HG03432 (cell line): Measurements from ENCODE around the gene RHAG.
"Not testable (repeated sequence)": the region's sequence is repeated elsewhere in the genome, so short reads cannot be mapped to it uniquely, and the experiment has no call there.

ENCODE experiments used
- ATAC-seq: cut with Tn5 transposase; IDR thresholded peaks from one replicate; pipeline ENCODE4 v1.9.1; 2021; ENCODE audit warnings: mild to moderate bottlenecking, moderate library complexity; ENCODE audit not compliant: unreplicated experiment

Gene RHAG

GRCh38 chr6:49636713-49637349 lies at the start of gene RHAG:
RHAG (minus strand) TSS chr6:49636839; CDS start chr6:49636812, 27 bp downstream.
- no peak for ATAC-seq

DNA sequence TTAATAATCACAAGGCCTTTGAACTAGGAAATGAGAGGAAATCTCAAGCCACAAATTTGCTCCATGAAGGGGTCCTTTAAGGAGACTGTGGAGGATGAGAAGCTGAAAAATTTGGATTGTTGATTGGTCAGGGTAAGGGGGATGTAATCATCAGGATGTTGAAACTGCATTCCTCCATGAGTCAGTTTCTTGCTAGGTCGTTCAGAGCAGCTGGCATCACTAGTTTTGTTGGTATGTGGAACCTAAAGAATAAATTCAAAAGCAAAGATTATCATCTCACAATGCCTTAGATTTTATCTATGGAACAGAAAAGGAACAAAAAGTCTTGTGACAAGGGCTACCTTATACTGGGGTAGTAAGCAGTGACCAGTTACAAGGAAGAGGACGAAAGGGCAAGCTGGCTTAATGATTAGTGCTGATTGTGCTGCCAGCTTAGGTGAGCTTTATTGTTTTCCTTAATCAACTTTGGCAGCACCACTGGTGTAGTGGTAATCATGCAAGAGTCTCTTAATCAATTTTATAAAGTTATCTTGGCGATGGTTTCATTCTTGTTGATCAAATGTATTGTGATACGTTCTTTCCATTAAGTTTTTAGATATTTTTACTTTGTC lies 40.1 kb upstream of the RHAG start:
- no peak for ATAC-seq

DNA sequence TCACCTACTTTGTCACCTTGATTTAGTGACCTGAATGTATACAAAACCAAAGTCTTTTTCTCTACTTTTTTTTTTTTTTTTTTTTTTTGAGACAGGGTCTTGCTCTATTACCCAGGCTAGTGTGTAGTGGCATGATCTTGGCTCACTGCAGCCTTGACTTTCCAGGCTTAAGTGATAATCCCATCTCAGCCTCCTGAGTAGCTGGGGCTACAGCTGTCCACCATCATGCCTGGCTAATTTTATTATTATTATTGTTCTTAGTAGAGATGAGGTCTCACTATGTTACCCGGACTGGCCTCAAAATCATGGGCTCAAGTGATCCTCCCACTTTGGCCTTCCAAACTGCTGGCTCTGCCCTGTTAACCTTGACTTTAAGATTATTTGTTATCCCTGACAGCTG lies 39.2 kb upstream of the RHAG start:
- ATAC-seq, result no peak

DNA sequence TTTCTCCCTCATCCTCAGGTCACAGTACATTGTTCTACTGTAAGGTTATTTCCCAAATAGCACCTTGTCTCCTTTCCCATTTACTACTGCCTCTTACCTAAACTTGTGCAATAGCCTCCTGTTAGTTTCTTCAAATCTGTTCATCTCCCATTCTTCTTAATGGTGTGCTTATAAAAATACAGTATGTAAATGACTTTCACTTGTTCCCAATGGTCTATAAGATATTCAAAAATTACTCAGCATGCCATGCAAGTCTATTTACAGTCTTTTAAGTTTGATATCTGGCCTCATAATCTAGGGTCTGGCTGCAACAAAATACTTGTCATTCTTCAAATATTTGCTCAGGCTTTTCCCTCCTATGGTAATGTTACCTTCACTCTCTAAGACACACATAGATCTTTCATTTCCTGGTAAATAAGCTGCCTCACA lies 31.5 kb upstream of the RHAG start:
- ATAC-seq, result no peak

DNA sequence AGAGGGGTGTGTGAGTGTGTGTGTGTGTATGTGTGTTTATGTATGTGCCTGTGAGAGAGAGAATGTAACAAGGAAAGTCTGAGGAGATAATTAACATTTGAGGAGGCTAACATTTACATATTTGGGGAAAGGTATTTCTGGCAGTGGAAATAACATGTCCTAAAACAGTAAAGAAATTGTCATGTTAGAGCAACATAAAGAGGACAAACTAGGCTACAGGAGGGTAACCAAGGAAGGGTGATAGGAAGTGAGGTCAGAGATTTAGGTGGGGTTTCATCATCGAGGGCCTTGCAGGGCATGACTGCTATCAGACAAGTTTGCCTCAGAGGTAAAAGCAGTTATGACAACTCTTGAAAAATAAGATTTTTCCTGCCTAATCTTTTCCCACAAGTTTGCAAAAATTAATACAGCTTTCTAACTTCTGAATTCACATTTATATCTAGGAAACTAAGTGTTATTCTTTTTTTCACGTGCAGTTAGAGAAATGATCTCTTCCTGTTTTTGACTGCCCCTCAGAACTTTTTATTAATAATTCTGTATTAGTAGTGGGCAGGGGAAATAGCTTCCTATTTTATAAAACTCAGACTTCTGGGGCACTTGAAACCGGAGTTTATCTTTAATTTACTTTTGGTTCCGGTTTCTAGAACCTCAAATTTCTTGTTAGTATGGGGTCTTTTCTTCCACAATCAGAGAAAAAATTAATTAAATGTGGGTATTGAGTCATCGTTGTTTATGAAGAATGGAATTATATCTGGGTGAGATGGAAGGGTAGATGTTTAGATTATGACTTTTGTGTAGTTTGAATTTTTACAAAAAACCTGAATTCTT lies 30.5 kb upstream of the RHAG start:
- no peak for ATAC-seq

DNA sequence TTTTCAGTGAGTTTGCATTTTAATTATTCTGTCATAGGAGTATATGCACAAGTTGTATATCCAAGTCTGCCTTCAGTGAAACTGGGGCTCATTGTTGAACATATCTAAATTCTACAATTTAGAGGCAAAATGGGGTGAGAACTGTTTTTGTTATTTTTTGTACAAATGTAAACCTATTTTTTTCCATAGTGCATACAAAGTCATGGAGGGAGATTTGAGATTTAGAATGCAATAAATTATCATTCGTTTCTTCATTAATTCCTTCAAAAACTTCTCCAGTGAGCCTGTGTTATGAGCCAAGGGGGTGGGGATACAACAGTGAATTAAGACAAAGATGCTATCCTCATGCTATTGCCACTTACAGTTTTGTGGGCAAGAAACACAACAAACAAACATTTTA lies 29.8 kb upstream of the RHAG start:
- no peak for ATAC-seq

DNA sequence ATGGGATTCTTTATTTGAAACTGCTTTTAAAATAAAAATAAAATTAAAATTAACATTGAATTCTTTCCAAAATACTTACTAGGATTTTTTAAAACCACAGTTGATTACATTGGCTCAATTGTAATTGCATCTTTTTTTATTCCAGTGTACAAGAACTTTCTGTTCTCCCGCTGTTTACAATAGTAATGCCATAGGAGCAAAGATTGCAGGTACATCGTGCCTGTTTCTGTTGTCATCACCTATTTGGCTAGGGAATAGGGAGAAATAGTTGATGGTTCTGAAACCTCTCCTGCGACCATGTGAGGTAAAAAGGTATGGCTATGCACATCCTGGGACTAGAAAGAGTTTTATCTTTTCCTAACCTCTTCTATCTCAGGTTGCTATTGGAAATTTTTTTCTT lies 28.2 kb upstream of the RHAG start:
- no peak for ATAC-seq

- not testable (repeated sequence) for ATAC-seq
These were observed 27.4 kb upstream of the RHAG start for GRCh38 chr6:49664054-49664453.

- ATAC-seq, result no peak
These were observed 26.2 kb upstream of the RHAG start for GRCh38 chr6:49662892-49663261.

- no peak for ATAC-seq
These were observed 25.7 kb upstream of the RHAG start for GRCh38 chr6:49662231-49662891.

DNA sequence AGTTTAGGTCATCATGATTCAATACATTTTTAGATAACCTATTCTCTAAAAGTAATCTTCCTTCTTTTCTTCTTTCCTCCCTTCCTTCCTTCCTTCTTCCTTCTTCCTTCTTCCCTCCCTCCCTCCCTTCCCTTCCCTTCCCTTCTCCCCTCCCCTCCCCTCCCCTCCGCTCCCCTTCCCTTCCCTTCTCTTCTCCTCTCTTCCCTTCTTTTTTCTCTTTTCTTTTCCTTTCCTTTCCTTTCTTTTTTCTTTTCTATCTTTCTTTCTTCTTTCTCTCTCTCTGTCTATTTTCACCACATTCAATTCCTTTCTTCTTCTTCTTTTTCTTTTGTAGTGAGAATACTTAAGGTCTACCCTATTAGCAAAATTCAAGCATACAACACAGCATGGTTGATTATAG lies 17.3 kb upstream of the RHAG start:
- ATAC-seq, result no peak

DNA sequence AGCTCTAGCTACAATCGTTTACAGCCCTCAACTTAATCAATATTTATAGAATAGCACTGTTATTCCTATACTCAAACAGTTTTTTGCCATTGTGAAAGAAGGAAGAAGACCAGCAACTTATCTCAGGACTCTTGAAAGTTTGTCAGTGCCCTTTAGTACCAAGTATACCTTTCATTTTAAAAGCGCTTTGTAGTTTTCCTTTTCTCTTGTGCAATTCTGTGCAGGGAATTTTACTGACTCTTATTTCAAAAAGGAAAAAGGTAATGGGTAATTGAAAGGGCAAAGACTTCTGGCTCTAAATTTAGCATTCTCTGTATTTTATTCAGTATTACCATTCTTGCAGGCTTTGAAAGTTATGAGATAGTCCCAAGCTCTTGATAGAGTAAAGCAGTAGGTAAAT lies 16.8 kb upstream of the RHAG start:
- ATAC-seq, result no peak

DNA sequence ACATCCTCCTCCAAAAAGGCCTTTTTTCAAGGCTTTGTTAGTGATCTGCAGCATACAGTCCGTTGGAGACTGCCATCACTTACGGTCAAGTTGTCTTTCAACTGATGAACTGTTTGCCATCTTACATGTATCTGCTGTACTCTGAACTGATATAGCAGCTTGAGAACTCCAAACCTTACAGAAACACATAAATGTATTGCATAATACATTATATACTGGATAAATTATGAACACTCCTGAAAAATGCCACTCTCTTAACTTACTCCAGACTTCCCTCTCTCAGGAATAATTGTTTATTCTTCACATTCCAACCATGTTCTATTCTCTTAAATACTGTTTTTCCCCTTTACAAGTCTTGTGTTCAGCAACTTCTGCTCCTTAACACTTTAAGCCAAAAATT lies 14.6 kb upstream of the RHAG start:
- no peak for ATAC-seq

DNA sequence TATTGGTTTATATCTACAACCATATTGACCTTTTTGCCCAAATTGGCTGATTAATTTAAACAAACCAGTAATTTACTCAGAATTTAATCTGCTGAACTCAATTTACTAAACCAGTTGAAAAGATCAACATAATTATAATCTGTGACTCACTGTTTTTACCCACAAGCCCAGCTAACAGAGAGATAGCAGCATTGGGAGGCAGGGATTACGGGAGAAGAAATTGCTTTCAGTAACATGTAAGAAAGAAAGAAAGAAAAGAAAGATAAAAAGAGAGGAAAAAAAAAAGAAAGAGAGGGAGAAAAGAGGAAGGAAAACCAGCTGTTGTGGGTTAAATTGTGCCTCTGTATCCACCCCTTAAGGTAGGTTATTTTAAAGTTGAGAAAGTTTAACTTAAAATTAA lies 13.3 kb upstream of the RHAG start:
- ATAC-seq, result no peak

- no peak for ATAC-seq
These were observed 11.4 kb upstream of the RHAG start for GRCh38 chr6:49648036-49648435.

DNA sequence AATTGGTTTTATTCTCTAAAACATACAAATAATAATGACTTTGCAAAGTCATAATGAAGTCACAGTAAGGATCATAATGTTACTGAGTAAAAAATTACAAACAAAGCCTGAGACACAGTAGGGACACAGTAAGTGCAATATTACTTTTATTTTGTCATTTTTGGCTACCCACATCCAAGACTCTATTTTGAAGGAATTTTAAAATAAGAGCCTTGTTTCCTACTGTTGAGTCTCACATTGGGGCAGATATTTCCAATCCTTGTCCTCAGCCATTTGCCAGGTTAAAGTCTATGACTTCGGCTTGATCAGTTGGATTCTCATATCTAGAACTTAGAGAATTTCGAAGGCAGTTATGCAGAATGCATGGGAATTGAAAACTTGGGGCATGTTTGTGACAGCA lies 10.8 kb upstream of the RHAG start:
- ATAC-seq, result no peak

- ATAC-seq, result no peak
These were observed 10.3 kb upstream of the RHAG start for GRCh38 chr6:49646942-49647341.

GRCh38 chr6:49646130-49646824 lies 9.6 kb upstream of the RHAG start:
- ATAC-seq, result no peak

- no peak for ATAC-seq
These were observed 8.5 kb upstream of the RHAG start for GRCh38 chr6:49645139-49645538.

DNA sequence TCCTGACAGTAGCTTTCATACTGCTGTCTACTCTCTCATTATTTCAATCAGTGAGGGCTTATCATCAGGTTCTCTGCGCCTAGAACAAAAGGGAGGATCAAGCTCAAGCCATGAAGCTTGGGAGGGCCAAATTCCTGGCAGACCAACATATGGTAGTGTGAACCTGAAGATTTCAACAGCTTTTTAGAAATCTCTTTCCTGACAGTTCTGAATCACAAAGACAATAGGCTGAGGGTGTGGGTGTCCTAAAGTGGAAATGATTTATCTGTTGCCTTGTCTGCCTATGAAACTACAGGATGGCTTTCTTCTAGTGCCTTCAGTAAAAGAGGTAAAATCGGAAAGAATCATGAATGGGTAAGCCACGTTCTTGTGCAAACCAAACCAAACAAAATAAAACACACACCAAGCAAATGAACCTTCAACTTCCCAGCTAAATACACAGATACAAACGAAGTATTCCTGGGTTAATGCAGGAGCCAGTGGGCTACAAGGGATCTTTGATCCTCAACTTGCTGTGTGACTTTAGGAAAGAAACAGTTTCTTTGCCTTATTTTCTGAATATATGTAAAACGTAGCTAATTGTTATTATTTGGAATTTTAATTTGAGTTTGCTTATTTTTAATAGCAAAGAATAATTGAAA lies 2.7 kb upstream of the RHAG start:
- ATAC-seq, result no peak

- no peak for ATAC-seq
These were observed 702 bp upstream of the RHAG start for GRCh38 chr6:49637350-49637731.
